Measurements from ENCODE around the gene KIF26A. TPM values are rescaled to one million over a fixed set of nuclear protein-coding genes. Genes with fewer than 3 reads are reported as not detected.

Gene KIF26A
- polyA plus RNA-seq, 1 donor from 2014 or later = 11.2 TPM

DNA sequence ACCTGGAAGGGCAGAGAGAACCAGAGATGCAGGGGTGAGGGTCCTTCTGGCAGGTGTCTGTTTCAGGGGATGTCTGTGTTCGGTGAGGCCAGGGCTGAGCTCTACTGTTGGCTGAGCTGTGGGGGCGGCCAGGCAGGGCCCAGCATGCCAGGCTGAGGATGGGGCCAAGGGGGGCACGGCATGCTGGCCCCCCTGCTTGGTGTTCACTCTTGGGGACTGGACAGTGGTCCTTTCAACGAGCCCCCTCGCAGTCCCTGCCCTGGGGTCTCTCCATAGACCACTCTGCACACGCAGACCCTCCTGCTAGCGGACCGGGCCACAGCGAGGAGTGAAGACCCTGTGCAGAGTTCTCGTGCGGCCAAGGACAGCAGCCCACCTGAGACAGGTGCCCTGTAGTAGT is 56.3 kb downstream of the KIF26A start:
- no peaks in the 10 kb centered on the region for H3K9me2 ChIP-seq (ENCODE audit: insufficient read depth, low read length)
- no peak overlapping the region for H2AFZ ChIP-seq (ENCODE audit: low read depth, low read length)
- no peak overlapping the region for H3K9ac ChIP-seq (ENCODE audit: low read length)
- no peak overlapping the region for H3K4me3 ChIP-seq (ENCODE audit: low read length)
- no peaks in the 10 kb centered on the region for H3K79me2 ChIP-seq (replicated peaks; ENCODE audit: insufficient read depth, low read length)
- H3K36me3 ChIP-seq (ENCODE audit: insufficient read depth, low read length) = no peaks in the 10 kb centered on the region
- H4K20me1 ChIP-seq (ENCODE audit: insufficient read depth) = no peaks in the 10 kb centered on the region
- H3K27me3 ChIP-seq (ENCODE audit: insufficient read depth, low read depth, low read length) = no peaks in the 10 kb centered on the region
- H3K9me3 ChIP-seq (ENCODE audit: low read length) = no peaks in the 10 kb centered on the region
- no peak overlapping the region for H3K4me2 ChIP-seq (ENCODE audit: low read length)
- no peak for TF ChIP-seq MXI1 (conservative IDR thresholded peaks at IDR 0.05; ENCODE audit: poor library complexity, severe bottlenecking)
- TF ChIP-seq SMC3 (conservative IDR thresholded peaks at IDR 0.05; ENCODE audit: poor library complexity) = no peak
- TF ChIP-seq, protein P1, sequence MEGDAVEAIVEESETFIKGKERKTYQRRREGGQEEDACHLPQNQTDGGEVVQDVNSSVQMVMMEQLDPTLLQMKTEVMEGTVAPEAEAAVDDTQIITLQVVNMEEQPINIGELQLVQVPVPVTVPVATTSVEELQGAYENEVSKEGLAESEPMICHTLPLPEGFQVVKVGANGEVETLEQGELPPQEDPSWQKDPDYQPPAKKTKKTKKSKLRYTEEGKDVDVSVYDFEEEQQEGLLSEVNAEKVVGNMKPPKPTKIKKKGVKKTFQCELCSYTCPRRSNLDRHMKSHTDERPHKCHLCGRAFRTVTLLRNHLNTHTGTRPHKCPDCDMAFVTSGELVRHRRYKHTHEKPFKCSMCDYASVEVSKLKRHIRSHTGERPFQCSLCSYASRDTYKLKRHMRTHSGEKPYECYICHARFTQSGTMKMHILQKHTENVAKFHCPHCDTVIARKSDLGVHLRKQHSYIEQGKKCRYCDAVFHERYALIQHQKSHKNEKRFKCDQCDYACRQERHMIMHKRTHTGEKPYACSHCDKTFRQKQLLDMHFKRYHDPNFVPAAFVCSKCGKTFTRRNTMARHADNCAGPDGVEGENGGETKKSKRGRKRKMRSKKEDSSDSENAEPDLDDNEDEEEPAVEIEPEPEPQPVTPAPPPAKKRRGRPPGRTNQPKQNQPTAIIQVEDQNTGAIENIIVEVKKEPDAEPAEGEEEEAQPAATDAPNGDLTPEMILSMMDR (IDR thresholded peaks at IDR 0.05; ENCODE audit: poor library complexity, severe bottlenecking) = no peak
- TF ChIP-seq RAD21 (conservative IDR thresholded peaks at IDR 0.05) = no peak
- no peak for TF ChIP-seq POLR2AphosphoS5 (IDR thresholded peaks at IDR 0.05)
- TF ChIP-seq, protein P2, sequence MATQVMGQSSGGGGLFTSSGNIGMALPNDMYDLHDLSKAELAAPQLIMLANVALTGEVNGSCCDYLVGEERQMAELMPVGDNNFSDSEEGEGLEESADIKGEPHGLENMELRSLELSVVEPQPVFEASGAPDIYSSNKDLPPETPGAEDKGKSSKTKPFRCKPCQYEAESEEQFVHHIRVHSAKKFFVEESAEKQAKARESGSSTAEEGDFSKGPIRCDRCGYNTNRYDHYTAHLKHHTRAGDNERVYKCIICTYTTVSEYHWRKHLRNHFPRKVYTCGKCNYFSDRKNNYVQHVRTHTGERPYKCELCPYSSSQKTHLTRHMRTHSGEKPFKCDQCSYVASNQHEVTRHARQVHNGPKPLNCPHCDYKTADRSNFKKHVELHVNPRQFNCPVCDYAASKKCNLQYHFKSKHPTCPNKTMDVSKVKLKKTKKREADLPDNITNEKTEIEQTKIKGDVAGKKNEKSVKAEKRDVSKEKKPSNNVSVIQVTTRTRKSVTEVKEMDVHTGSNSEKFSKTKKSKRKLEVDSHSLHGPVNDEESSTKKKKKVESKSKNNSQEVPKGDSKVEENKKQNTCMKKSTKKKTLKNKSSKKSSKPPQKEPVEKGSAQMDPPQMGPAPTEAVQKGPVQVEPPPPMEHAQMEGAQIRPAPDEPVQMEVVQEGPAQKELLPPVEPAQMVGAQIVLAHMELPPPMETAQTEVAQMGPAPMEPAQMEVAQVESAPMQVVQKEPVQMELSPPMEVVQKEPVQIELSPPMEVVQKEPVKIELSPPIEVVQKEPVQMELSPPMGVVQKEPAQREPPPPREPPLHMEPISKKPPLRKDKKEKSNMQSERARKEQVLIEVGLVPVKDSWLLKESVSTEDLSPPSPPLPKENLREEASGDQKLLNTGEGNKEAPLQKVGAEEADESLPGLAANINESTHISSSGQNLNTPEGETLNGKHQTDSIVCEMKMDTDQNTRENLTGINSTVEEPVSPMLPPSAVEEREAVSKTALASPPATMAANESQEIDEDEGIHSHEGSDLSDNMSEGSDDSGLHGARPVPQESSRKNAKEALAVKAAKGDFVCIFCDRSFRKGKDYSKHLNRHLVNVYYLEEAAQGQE (IDR thresholded peaks at IDR 0.05; ENCODE audit: borderline replicate concordance) = no peak
- TF ChIP-seq EP300 (conservative IDR thresholded peaks at IDR 0.05; ENCODE audit: poor library complexity, severe bottlenecking) = no peak
- no peak for TF ChIP-seq EZH2 (IDR thresholded peaks at IDR 0.05; ENCODE audit: borderline replicate concordance, insufficient read depth, low read length, poor library complexity, severe bottlenecking)
- no peak for TF ChIP-seq TAF1 (IDR thresholded peaks at IDR 0.05; ENCODE audit: low read depth)
- H3F3A ChIP-seq (ENCODE audit: insufficient read depth, low read length, poor library complexity, severe bottlenecking) = no peaks in the 10 kb centered on the region
- H3K27ac ChIP-seq (ENCODE audit: low read length) = peak overlapping the region; percentile 82

DNA sequence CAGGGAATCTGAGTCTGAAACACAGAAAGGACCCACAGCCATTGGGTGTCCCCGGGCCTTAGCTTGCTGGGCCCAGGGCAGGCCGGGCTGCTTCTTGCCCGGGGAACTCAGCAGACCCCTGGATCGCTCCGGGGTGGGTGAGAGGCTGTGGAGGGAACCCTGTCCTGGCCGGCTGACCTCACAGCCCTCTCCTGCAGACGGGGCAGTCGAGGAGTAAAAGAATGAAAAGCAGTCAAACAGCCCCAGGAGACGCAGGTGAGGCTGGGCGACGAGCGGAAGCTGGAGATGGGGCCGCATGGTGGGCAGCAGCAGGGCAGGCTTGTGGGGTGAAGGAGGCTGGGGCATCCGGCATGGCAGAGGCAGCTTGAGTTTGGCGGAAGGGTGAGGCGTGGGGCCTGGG is 57.0 kb downstream of the KIF26A start:
- Histone ChIP-seq H3K79me2 (replicated peaks; ENCODE audit: insufficient read depth, low read length) (no peaks in the 10 kb centered on the region), H4K20me1 (ENCODE audit: insufficient read depth) (no peaks in the 10 kb centered on the region), H3K27ac (ENCODE audit: low read length) (peak overlapping the region; percentile 82), H3K4me3 (ENCODE audit: low read length) (peak overlapping the region; percentile 22), H3F3A (ENCODE audit: insufficient read depth, low read length, poor library complexity, severe bottlenecking) (no peaks in the 10 kb centered on the region), H3K27me3 (ENCODE audit: insufficient read depth, low read depth, low read length) (no peaks in the 10 kb centered on the region), H3K4me2 (ENCODE audit: low read length) (no peak overlapping the region), H3K36me3 (ENCODE audit: insufficient read depth, low read length) (no peaks in the 10 kb centered on the region), H3K9ac (ENCODE audit: low read length) (peak overlapping the region; percentile 52), H2AFZ (ENCODE audit: low read depth, low read length) (peak overlapping the region; percentile 21), H3K9me2 (ENCODE audit: insufficient read depth, low read length) (no peaks in the 10 kb centered on the region), H3K9me3 (ENCODE audit: low read length) (no peaks in the 10 kb centered on the region)
- TF ChIP-seq EP300 (conservative IDR thresholded peaks at IDR 0.05; ENCODE audit: poor library complexity, severe bottlenecking) (no peak), SMC3 (conservative IDR thresholded peaks at IDR 0.05; ENCODE audit: poor library complexity) (no peak), EZH2 (IDR thresholded peaks at IDR 0.05; ENCODE audit: borderline replicate concordance, insufficient read depth, low read length, poor library complexity, severe bottlenecking) (no peak), TAF1 (IDR thresholded peaks at IDR 0.05; ENCODE audit: low read depth) (no peak), MXI1 (conservative IDR thresholded peaks at IDR 0.05; ENCODE audit: poor library complexity, severe bottlenecking) (no peak), POLR2AphosphoS5 (IDR thresholded peaks at IDR 0.05) (no peak), RAD21 (conservative IDR thresholded peaks at IDR 0.05) (no peak)
- TF ChIP-seq, protein P2 (IDR thresholded peaks at IDR 0.05; ENCODE audit: borderline replicate concordance) = no peak
- TF ChIP-seq, protein P1 (IDR thresholded peaks at IDR 0.05; ENCODE audit: poor library complexity, severe bottlenecking) = no peak
